ENCODE measurements around the gene RAPGEF2. TPM values are rescaled to one million over a fixed set of nuclear protein-coding genes. Genes with fewer than 3 reads are reported as not detected.

Gene RAPGEF2
- total and polyA plus RNA-seq, 9 of the 15 experiments (the other 6 are each of a cell fraction or from before 2014, with no cell fraction given), result 3.1 to 32.6 (median 23.1) TPM

DNA sequence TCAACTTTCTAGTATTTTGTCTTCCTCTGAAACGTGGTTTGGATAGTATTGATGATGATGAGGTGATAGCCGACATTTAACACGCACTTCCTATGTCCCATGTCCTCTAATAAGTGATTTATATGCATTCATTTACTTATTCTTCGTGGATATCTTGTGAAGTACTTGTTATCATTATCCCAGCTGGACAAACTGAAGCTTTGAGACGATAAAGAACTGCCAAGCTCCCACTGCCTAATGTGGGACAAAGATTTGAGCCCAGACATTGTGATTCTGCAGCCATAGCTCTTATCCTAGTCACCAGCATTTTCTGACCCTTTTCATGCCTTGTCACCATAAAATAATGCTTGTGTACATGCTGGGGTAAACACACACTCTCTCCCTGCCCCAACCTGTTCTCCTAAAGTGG, 92.5 kb downstream of the RAPGEF2 start (continued):
- TF ChIP-seq, protein P1, sequence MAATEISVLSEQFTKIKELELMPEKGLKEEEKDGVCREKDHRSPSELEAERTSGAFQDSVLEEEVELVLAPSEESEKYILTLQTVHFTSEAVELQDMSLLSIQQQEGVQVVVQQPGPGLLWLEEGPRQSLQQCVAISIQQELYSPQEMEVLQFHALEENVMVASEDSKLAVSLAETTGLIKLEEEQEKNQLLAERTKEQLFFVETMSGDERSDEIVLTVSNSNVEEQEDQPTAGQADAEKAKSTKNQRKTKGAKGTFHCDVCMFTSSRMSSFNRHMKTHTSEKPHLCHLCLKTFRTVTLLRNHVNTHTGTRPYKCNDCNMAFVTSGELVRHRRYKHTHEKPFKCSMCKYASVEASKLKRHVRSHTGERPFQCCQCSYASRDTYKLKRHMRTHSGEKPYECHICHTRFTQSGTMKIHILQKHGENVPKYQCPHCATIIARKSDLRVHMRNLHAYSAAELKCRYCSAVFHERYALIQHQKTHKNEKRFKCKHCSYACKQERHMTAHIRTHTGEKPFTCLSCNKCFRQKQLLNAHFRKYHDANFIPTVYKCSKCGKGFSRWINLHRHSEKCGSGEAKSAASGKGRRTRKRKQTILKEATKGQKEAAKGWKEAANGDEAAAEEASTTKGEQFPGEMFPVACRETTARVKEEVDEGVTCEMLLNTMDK (IDR thresholded peaks at IDR 0.05; ENCODE audit: borderline replicate concordance, insufficient read depth, low read depth, low read length, poor library complexity, severe bottlenecking), result no peak
- TF ChIP-seq ILK (tag; IDR thresholded peaks at IDR 0.05; ENCODE audit: borderline replicate concordance, low read depth) (no peak), SUPT5H (IDR thresholded peaks at IDR 0.05) (no peak), CCAR2 (IDR thresholded peaks at IDR 0.05; ENCODE audit: low read depth, low read length) (no peak), TAF9B (IDR thresholded peaks at IDR 0.05; ENCODE audit: partially characterized antibody) (no peak), ZNF165 (CRISPR knock-in tag; IDR thresholded peaks at IDR 0.05; ENCODE audit: borderline replicate concordance) (no peak), ZNF507 (tag; conservative IDR thresholded peaks at IDR 0.05) (no peak), CBX2 (IDR thresholded peaks at IDR 0.05; ENCODE audit: insufficient read depth, low read length, poor library complexity, severe bottlenecking) (no peak), SRSF1 (IDR thresholded peaks at IDR 0.05; ENCODE audit: low read depth, low read length) (no peak), TGIF2 (CRISPR knock-in tag; IDR thresholded peaks at IDR 0.05) (no peak), ASH1L (IDR thresholded peaks at IDR 0.05; ENCODE audit: borderline replicate concordance, low read depth, partially characterized antibody) (no peak), ZNF561 (CRISPR knock-in tag; conservative IDR thresholded peaks at IDR 0.05) (no peak), ZNF121 (CRISPR knock-in tag; conservative IDR thresholded peaks at IDR 0.05) (no peak), ZNF79 (CRISPR knock-in tag; IDR thresholded peaks at IDR 0.05; ENCODE audit: low read depth) (no peak), FOXM1 (IDR thresholded peaks at IDR 0.05; ENCODE audit: low read depth) (peak; percentile 90), FOXM1 (CRISPR knock-in tag; IDR thresholded peaks at IDR 0.05; ENCODE audit: low read depth) (no peak), ARHGAP35 (IDR thresholded peaks at IDR 0.05; ENCODE audit: partially characterized antibody) (no peak), CEBPG (CRISPR knock-in tag; IDR thresholded peaks at IDR 0.05) (no peak), CEBPG (tag; conservative IDR thresholded peaks at IDR 0.05 in 1 of 2, IDR thresholded peaks at IDR 0.05 in 1 of 2) (no peak), TRIM24 (IDR thresholded peaks at IDR 0.05) (peak; percentile 88 to 91), MAZ (CRISPR knock-in tag; conservative IDR thresholded peaks at IDR 0.05 in 1 of 2, IDR thresholded peaks at IDR 0.05 in 1 of 2) (no peak), SIN3A (IDR thresholded peaks at IDR 0.05; ENCODE audit: borderline replicate concordance in 2 of 2, control insufficient read depth in 1 of 2, low read depth in 2 of 2, low read length in 2 of 2) (no peak)
- TF ChIP-seq, protein P2, sequence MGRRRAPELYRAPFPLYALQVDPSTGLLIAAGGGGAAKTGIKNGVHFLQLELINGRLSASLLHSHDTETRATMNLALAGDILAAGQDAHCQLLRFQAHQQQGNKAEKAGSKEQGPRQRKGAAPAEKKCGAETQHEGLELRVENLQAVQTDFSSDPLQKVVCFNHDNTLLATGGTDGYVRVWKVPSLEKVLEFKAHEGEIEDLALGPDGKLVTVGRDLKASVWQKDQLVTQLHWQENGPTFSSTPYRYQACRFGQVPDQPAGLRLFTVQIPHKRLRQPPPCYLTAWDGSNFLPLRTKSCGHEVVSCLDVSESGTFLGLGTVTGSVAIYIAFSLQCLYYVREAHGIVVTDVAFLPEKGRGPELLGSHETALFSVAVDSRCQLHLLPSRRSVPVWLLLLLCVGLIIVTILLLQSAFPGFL (CRISPR knock-in tag; IDR thresholded peaks at IDR 0.05), result no peak
- TF ChIP-seq, protein P3, sequence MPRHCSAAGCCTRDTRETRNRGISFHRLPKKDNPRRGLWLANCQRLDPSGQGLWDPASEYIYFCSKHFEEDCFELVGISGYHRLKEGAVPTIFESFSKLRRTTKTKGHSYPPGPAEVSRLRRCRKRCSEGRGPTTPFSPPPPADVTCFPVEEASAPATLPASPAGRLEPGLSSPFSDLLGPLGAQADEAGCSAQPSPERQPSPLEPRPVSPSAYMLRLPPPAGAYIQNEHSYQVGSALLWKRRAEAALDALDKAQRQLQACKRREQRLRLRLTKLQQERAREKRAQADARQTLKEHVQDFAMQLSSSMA (CRISPR knock-in tag; IDR thresholded peaks at IDR 0.05), result no peak
- TF ChIP-seq, protein P4, sequence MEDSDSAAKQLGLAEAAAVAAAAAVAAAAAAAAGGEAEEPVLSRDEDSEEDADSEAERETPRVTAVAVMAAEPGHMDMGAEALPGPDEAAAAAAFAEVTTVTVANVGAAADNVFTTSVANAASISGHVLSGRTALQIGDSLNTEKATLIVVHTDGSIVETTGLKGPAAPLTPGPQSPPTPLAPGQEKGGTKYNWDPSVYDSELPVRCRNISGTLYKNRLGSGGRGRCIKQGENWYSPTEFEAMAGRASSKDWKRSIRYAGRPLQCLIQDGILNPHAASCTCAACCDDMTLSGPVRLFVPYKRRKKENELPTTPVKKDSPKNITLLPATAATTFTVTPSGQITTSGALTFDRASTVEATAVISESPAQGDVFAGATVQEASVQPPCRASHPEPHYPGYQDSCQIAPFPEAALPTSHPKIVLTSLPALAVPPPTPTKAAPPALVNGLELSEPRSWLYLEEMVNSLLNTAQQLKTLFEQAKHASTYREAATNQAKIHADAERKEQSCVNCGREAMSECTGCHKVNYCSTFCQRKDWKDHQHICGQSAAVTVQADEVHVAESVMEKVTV (CRISPR knock-in tag; IDR thresholded peaks at IDR 0.05), result no peak
